RWPE1 (cell line): ENCODE data around the gene MYH14.
A peak's percentile ranks its signal among the peaks of the same experiment; 100 is the strongest.

Source experiments
- CTCF ChIA-PET: fragments of 350-600 bp; sonication (Branson Sonifier 250); formaldehyde crosslinking; extraction: SDS; loops from one replicate; lab custom pipeline; 2021; lab: Yijun Ruan, JAX
- POLR2A ChIA-PET: fragments of 400-600 bp; formaldehyde crosslinking; extraction: SDS; loops from one replicate; lab custom pipeline; 2020; ENCODE audit warnings: antibody characterized with exemption; ENCODE audit not compliant: low non-redundant PET; lab: Yijun Ruan, JAX
- DNase-seq: peaks from one replicate; pipeline ENCODE4 v3.0.0; 2012; ENCODE audit warnings: low spot score
- H3K27ac ChIP-seq: fragments of 450-650 bp; 2 replicates; pipeline ENCODE4 v1.5.1; 2017
- TF ChIP-seq, protein P1 (sequence below): fragments of 450-650 bp; conservative IDR thresholded peaks from 2 replicates; pipeline ENCODE4 v1.5.1; 2017; ENCODE audit warnings: low read depth, mild to moderate bottlenecking

Gene MYH14

DNA sequence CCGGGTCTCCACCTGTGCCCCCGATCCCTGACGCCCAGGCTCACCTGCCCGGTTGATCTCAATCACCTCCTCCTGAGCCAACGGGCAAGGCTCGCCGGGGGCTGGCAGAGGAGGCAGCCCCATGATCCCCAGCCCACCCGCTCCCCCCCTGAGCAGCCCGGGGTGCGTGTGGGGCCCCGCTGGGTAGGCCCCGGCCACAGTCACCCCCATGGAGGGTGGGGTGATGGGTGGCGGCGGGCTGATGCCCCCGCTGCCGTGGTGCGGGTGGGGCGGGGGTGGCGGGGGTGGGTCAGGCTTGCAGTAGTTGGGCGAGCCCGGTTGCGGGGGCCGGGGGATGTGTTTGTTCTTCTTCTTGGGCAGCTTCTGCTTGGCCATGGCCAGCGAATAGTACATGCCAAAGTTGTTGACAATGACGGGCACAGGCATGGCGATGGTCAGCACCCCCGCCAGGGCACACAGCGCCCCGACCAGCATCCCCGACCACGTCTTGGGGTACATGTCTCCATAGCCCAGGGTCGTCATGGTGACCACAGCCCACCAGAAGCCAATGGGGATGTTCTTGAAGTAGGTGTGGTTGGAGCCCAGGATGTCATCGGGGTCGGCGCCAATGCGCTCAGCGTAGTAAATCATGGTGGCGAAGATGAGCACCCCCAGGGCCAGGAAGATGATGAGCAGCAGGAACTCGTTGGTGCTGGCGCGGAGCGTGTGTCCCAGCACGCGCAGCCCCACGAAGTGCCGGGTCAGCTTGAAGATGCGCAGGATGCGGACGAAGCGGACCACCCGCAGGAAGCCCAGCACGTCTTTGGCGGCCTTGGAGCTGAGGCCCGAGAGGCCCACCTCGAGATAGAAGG lies 119.7 kb downstream of the MYH14 start:
- H3K27ac ChIP-seq: no peak overlapping the region
- TF ChIP-seq, protein P1, sequence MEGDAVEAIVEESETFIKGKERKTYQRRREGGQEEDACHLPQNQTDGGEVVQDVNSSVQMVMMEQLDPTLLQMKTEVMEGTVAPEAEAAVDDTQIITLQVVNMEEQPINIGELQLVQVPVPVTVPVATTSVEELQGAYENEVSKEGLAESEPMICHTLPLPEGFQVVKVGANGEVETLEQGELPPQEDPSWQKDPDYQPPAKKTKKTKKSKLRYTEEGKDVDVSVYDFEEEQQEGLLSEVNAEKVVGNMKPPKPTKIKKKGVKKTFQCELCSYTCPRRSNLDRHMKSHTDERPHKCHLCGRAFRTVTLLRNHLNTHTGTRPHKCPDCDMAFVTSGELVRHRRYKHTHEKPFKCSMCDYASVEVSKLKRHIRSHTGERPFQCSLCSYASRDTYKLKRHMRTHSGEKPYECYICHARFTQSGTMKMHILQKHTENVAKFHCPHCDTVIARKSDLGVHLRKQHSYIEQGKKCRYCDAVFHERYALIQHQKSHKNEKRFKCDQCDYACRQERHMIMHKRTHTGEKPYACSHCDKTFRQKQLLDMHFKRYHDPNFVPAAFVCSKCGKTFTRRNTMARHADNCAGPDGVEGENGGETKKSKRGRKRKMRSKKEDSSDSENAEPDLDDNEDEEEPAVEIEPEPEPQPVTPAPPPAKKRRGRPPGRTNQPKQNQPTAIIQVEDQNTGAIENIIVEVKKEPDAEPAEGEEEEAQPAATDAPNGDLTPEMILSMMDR: no peak
- DNase-seq: no peak
- CTCF ChIA-PET: interaction anchor here (0.5 kb wide), 1 partner anchor 176 kb away, joined by 3 read pairs; no protein-coding TSS in a partner anchor
- POLR2A ChIA-PET: no interaction called here

DNA sequence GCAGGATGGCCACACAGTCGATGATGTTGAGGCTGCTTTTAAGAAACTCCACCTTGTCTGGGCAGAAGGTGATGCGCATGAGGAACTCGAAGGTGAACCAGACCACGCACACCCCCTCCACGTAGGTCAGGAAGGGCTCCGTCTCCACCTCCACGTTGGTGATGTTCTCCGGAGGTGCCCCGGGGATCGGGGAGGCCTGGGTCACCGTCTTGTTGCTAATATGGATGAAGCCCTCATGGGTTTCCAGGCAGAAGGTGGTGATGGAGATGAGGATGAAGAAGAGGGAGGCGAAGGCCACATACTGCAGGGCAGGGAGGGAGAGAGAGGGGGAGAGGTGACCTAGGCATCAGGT lies 120.3 kb downstream of the MYH14 start:
- H3K27ac ChIP-seq: no peak overlapping the region
- POLR2A ChIA-PET: no interaction called here
- DNase-seq: no peak
- TF ChIP-seq, protein P1: no peak
- CTCF ChIA-PET: no interaction called here

DNA sequence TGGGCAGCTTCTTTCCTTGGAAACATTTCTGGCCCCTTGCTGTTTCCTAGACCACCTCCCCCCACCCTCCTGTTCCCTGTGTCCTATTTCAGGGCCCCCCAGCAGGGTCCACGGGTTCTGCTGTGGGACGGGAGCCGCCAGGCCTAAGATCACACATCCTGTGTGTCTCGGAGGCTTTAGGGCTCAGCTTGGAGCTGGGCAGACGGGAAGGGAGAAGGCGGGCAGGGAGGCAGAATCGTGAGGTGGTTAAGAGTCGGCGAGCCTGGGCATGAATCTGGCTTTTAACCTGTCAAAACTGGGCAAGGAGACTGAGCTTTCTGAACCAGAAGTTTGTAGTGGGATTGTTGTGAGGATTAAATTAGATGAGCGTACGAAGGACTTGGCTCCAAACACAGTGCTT lies 120.9 kb downstream of the MYH14 start:
- TF ChIP-seq, protein P1: no peak
- DNase-seq: no peak
- ChIA-PET POLR2A (interaction anchor here (0.6 kb wide), 1 partner anchor 8 kb away, joined by 3 read pairs; no protein-coding TSS in a partner anchor), CTCF (interaction anchor here (0.6 kb wide), 1 partner anchor 42 kb away, joined by 3 read pairs; no protein-coding TSS in a partner anchor)
- peak overlapping the region; percentile 10; the same call in 1 of the 2 replicates for H3K27ac ChIP-seq

- TF ChIP-seq, protein P1: no peak
- ChIA-PET CTCF (no interaction called here), POLR2A (no interaction called here)
- no peak overlapping the region for H3K27ac ChIP-seq
- DNase-seq: peak; percentile 98
These were observed 122.1 kb downstream of the MYH14 start for GRCh38 chr19:50325310-50326100.

DNA sequence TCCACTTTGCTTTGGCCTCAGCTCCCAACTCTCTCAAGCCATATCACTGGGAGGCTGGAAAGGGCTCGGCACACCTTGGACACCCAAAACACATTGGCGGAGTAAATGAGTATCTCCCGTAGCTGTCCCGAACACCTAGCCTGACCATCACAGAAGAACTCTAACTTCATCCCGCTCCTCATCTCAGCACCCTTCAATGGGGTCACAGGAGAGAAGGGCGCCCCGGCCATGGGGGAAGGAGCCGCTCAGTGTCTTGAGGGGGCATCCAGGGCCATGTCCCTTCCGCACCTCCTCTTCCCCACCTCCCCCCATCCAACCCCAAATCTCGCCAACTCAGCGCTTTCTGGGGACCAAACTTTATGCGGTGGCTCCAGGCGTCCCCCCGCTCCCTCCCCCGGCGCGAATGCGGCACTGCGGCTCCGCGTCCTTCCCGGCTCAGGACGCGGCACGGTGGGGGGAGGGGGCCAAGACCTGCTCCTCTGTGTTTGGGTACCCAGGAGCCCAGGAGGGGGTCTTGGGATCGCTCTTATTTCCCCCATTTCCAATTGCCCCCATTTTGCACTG lies 122.8 kb downstream of the MYH14 start:
- TF ChIP-seq, protein P1: no peak
- no peak overlapping the region for H3K27ac ChIP-seq
- ChIA-PET POLR2A (no interaction called here), CTCF (no interaction called here)
- no peak for DNase-seq

GRCh38 chr19:50327013-50327412 lies 123.6 kb downstream of the MYH14 start:
- ChIA-PET POLR2A (no interaction called here), CTCF (no interaction called here)
- TF ChIP-seq, protein P1: no peak
- no peak overlapping the region for H3K27ac ChIP-seq
- no peak for DNase-seq
